K562 (cell line): Measurements from ENCODE around the gene RETREG2. TPM values are rescaled to one million over a fixed set of nuclear protein-coding genes. Genes with fewer than 3 reads are reported as not detected.

Experiments used
- ARID2 ChIP-seq: fragments of 450-650 bp; IDR thresholded peaks from 2 replicates; pipeline ENCODE4 v1.6.1; 2017; ENCODE audit warnings: antibody characterized with exemption, mild to moderate bottlenecking
- CUX1 ChIP-seq: fragments of 200-800 bp; sonication (Bioruptor generic); IDR thresholded peaks from 2 replicates; pipeline ENCODE4 v1.6.1; 2016; ENCODE audit warnings: missing genetic modification characterization, missing compliant biosample characterization
- DACH1 ChIP-seq: fragments of 450-650 bp; IDR thresholded peaks from 2 replicates; pipeline ENCODE4 v1.6.1; 2018; ENCODE audit not compliant: partially characterized antibody
- ESRRB ChIP-seq: fragments of 250-450 bp; sonication (Bioruptor Pico); IDR thresholded peaks from 2 replicates; pipeline ENCODE4 v1.5.0; 2020; ENCODE audit warnings: mild to moderate bottlenecking, moderate library complexity, borderline replicate concordance
- GATAD2B ChIP-seq: fragments of 450-650 bp; IDR thresholded peaks from 2 replicates; pipeline ENCODE4 v1.6.1; 2017; ENCODE audit warnings: mild to moderate bottlenecking, borderline replicate concordance
- MEF2A ChIP-seq: IDR thresholded peaks from 2 replicates; pipeline ENCODE4 v1.6.1; 2011; ENCODE audit warnings: low read depth, mild to moderate bottlenecking, low read length, moderate library complexity; ENCODE audit not compliant: control insufficient read depth
- MTA3 ChIP-seq: fragments of 450-650 bp; formaldehyde crosslinking; IDR thresholded peaks from 2 replicates; pipeline ENCODE4 v1.6.1; 2017; ENCODE audit warnings: mild to moderate bottlenecking, borderline replicate concordance
- NEUROD1 ChIP-seq: fragments of 150-350 bp; IDR thresholded peaks from 2 replicates; pipeline ENCODE4 v1.6.1; 2014; ENCODE audit warnings: borderline replicate concordance, low read length, low read depth; ENCODE audit not compliant: partially characterized antibody
- PATZ1 ChIP-seq: fragments of 250-450 bp; sonication (Bioruptor Pico); IDR thresholded peaks from 2 replicates; pipeline ENCODE4 v1.5.0; 2020; ENCODE audit warnings: mild to moderate bottlenecking, borderline replicate concordance
- PTTG1 ChIP-seq: fragments of 450-650 bp; IDR thresholded peaks from 2 replicates; pipeline ENCODE4 v1.6.1; 2016; ENCODE audit warnings: low read depth, mild to moderate bottlenecking, missing genetic modification characterization, missing compliant biosample characterization
- TFAP4 ChIP-seq: sonication (generic); formaldehyde crosslinking; IDR thresholded peaks from 2 replicates; pipeline ENCODE4 v1.8.0; 2022; ENCODE audit warnings: missing genetic modification reagents, mild to moderate bottlenecking, moderate library complexity, borderline replicate concordance
- TSHZ1 ChIP-seq: fragments of 250-450 bp; sonication (Bioruptor Pico); IDR thresholded peaks from 2 replicates; pipeline ENCODE4 v1.4.0; 2020; ENCODE audit warnings: mild to moderate bottlenecking, moderate library complexity
- ZFP1 ChIP-seq: fragments of 450-650 bp; formaldehyde crosslinking; IDR thresholded peaks from 2 replicates; pipeline ENCODE4 v1.4.0; 2020; ENCODE audit warnings: mild to moderate bottlenecking, mixed read lengths
- ZNF23 ChIP-seq: fragments of 250-450 bp; sonication (Bioruptor Pico); IDR thresholded peaks from 2 replicates; pipeline ENCODE4 v1.4.0; 2020; ENCODE audit warnings: mild to moderate bottlenecking
- ZNF232 ChIP-seq: sonication (generic); formaldehyde crosslinking; IDR thresholded peaks from 2 replicates; pipeline ENCODE4 v1.8.0; 2022; ENCODE audit warnings: mild to moderate bottlenecking, missing genetic modification reagents
- polyA plus RNA-seq, 8 experiments: library from polyadenylated mRNA; depleted of rRNA in 4 of 8; stranded (reverse) in 5 of 8; unstranded in 3 of 8; fragments of >200 nt; fragmentation: Nextera tagmentation in 2 of 8; fragmentation: Illumina TruSeq in 1 of 8; extraction: Ambion mirVana in 2 of 8; extraction: Trizol in 1 of 8; gene quantifications; 2 replicates each; pipeline versions ENCODE4 v1.2.1 to v1.2.3, GENCODE V29; 2011 to 2014; ENCODE audit warnings: inconsistent platforms in 1 of 8, missing spikeins in 1 of 8
- total RNA-seq, 7 experiments: library from RNA; depleted of rRNA in 6 of 7; stranded (reverse); fragments of >200 nt in 6 of 7; fragmentation: Illumina TruSeq in 2 of 7; extraction: Trizol in 2 of 7; gene quantifications; 2 replicates each; pipeline versions ENCODE4 v1.2.1 to v1.2.3, GENCODE V29; 2011 to 2021; ENCODE audit warnings: low replicate concordance in 1 of 7

RETREG2 gene
- total and polyA plus RNA-seq, 9 of the 15 experiments (the other 6 are each of a cell fraction or from before 2014, with no cell fraction given): 4.9 to 40.1 (median 19.2) TPM

DNA sequence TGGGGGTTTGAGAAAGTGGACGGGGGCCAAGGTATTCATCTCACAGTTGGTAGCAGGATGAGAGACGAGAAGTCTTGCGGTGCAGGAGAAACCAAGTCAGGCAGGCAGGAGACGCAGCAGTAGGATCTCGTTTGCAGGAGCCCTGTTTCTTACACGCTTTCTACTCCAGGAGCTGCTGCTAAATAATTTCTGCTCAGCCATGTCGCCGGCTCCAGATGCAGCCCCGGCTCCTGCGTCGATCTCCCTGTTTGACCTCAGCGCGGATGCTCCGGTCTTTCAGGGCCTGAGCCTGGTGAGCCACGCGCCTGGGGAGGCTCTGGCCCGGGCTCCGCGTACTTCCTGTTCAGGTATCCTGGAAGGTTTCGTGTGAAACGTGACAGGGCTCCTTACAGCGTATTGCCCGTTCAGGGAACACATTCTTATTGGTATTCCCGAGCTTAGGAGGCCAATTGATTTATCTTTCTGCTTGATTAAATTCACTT, 52.0 kb downstream of the RETREG2 start (continued):
- TF ChIP-seq TSHZ1 (CRISPR knock-in tag): no peak
- no peak for TF ChIP-seq GATAD2B
- no peak for TF ChIP-seq NEUROD1
- no peak for TF ChIP-seq CUX1
- no peak for TF ChIP-seq PTTG1
- no peak for TF ChIP-seq ESRRB (CRISPR knock-in tag)
- no peak for TF ChIP-seq ARID2
- TF ChIP-seq DACH1: no peak
- TF ChIP-seq ZNF232 (CRISPR knock-in tag): no peak
- TF ChIP-seq ZFP1: no peak
- 0 out of 2 replicates have a peak, but pooled peaks have one; percentile 2 for TF ChIP-seq TFAP4 (CRISPR knock-in tag)
- no peak for TF ChIP-seq MEF2A
- TF ChIP-seq PATZ1: no peak
- no peak for TF ChIP-seq ZNF23
- no peak for TF ChIP-seq MTA3
